Daoy (cell line): ENCODE data around the gene PLAC8L1. TPM values are rescaled to one million over a fixed set of nuclear protein-coding genes. Genes with fewer than 3 reads are reported as not detected.
A peak's percentile ranks its signal among the peaks of the same experiment; 100 is the strongest.

Experiments used
- DNase-seq: peaks from one replicate; pipeline ENCODE4 v3.0.0-alpha.2; 2015; ENCODE audit warnings: low read depth
- total RNA-seq: library from RNA; depleted of rRNA; stranded (reverse); fragments of >200 nt; shearing (Covaris generic); gene quantifications from 2 replicates; pipeline ENCODE4 v1.2.3, GENCODE V29; 2014

The PLAC8L1 gene
- total RNA-seq, 1 experiment from 2014 or later = 0.91 TPM

- DNase-seq = peak; percentile 64
Measured at GRCh38 chr5:146079695-146080373, 25.5 kb downstream of the PLAC8L1 start.

GRCh38 chr5:146078566-146078965, 26.8 kb downstream of the PLAC8L1 start:
- DNase-seq = no peak

GRCh38 chr5:146076455-146076854, 28.9 kb downstream of the PLAC8L1 start:
- DNase-seq = no peak

GRCh38 chr5:146076028-146076427, 29.3 kb downstream of the PLAC8L1 start:
- no peak for DNase-seq

GRCh38 chr5:146073239-146073900, 32.0 kb downstream of the PLAC8L1 start:
- DNase-seq = no peak

GRCh38 chr5:146072595-146072994, 32.8 kb downstream of the PLAC8L1 start:
- DNase-seq = no peak

GRCh38 chr5:146071171-146071570, 34.2 kb downstream of the PLAC8L1 start:
- DNase-seq = no peak

- no peak for DNase-seq
Measured at GRCh38 chr5:146070746-146071145, 34.6 kb downstream of the PLAC8L1 start.

- DNase-seq = no peak
Measured at GRCh38 chr5:146069780-146070099, 35.6 kb downstream of the PLAC8L1 start.

- no peak for DNase-seq
Measured at GRCh38 chr5:146068977-146069779, 36.2 kb downstream of the PLAC8L1 start.

- no peak for DNase-seq
Measured at GRCh38 chr5:146068206-146068605, 37.2 kb downstream of the PLAC8L1 start.

GRCh38 chr5:146066968-146067367, 38.4 kb downstream of the PLAC8L1 start:
- DNase-seq = no peak

- no peak for DNase-seq
Measured at GRCh38 chr5:146060221-146060585, 45.2 kb downstream of the PLAC8L1 start.

GRCh38 chr5:146059460-146060220, 45.7 kb downstream of the PLAC8L1 start:
- DNase-seq = no peak

- no peak for DNase-seq
Measured at GRCh38 chr5:146055432-146055831, 49.9 kb downstream of the PLAC8L1 start.

GRCh38 chr5:146052780-146053179, 52.6 kb downstream of the PLAC8L1 start:
- DNase-seq = no peak

GRCh38 chr5:146051678-146052077, 53.7 kb downstream of the PLAC8L1 start:
- DNase-seq = no peak

- DNase-seq = no peak
Measured at GRCh38 chr5:146050086-146050485, 55.3 kb downstream of the PLAC8L1 start.

- no peak for DNase-seq
Measured at GRCh38 chr5:146049704-146050026, 55.7 kb downstream of the PLAC8L1 start.

- DNase-seq = peak; percentile 73
Measured at GRCh38 chr5:146048994-146049703, 56.2 kb downstream of the PLAC8L1 start.

- peak; percentile 65 for DNase-seq
Measured at GRCh38 chr5:146047396-146047795, 58.0 kb downstream of the PLAC8L1 start.

- no peak for DNase-seq
Measured at GRCh38 chr5:146043722-146044121, 61.7 kb downstream of the PLAC8L1 start.
